NCI-H1417 treated with DMSO at 0.1 percent for 48 hours (cell line): ENCODE measurements around the gene PROX2.
A peak's percentile ranks its signal among the peaks of the same experiment; 100 is the strongest.

ENCODE experiments used
- DNase-seq: peaks from one replicate; lab custom pipeline; 2025; lab: John Stamatoyannopoulos, UW

Gene PROX2

DNA sequence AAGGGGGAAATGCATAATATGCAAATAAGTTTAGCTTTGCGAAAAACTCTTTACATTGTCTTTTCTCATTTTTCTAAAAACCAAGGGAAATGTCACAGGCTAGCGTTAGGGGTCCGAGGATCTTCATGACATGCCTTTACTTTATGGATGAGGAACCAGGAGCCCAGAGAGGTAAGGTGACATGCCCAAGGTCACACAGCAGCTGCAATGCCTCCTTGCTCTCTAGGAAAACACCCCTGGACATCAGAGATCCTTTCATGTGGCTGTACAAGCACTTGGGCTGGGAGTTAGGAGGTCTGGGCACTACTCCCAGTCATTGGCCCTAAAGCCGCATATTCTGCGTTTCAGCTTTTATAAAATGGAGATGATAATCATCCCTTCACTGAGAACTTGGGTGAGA is 741 bp downstream of the PROX2 start:
- DNase-seq = no peak

DNA sequence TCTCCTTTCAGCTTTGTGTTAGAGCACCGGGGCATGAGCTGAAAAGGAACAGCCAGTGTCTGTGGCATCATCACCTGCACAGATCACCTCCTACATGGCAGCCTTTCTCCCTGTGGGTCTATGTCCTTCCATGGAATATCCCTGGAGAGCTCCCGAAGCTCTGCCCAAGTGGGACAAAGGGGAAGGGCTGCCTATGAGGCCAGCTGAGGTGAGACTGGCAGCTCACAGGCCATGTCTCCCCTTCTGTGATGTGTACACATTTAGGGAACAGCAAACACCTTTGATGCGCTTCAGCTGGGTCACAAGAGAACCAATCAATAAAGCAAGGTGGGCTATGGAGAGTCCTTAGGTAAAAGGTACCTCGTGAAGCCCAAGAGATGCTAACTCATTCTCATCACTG is 4.1 kb downstream of the PROX2 start:
- no peak for DNase-seq

DNA sequence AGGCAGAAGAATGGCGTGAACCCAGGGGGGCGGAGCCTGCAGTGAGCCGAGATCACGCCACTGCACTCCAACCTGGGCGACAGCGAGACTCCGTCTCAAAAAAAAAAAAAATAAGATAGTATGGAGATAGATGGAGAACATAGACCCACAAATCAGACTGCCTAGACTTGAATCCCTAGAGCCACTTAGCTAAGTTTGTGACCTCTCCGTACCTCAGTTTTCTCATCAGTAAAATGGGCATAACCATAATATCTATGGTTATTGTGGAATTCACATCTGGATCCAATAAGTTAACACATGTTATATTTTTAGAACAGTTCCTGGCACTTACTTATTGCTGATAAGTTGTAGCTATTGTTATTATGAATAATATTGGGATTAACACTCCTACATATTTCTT is 7.2 kb downstream of the PROX2 start:
- no peak for DNase-seq

DNA sequence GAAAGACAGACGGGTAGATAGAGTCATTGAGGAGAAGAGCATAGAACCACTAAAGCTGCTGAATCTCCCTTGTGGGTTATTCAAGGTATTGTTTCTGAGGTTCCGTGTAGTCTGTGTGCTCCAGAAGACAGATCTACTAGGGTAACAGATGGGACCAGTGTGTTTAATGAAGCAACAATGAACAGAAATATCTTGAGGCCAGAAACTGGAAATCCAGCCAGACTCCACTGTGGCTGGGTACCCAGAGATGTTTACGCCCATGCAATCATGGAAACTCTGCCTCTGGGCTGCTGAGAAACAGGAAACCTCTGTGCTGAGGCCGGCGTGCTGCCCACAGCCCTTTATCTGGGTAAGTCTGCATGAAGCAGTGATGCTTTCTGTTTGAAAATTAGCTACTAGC is 8.3 kb downstream of the PROX2 start:
- no peak for DNase-seq

DNA sequence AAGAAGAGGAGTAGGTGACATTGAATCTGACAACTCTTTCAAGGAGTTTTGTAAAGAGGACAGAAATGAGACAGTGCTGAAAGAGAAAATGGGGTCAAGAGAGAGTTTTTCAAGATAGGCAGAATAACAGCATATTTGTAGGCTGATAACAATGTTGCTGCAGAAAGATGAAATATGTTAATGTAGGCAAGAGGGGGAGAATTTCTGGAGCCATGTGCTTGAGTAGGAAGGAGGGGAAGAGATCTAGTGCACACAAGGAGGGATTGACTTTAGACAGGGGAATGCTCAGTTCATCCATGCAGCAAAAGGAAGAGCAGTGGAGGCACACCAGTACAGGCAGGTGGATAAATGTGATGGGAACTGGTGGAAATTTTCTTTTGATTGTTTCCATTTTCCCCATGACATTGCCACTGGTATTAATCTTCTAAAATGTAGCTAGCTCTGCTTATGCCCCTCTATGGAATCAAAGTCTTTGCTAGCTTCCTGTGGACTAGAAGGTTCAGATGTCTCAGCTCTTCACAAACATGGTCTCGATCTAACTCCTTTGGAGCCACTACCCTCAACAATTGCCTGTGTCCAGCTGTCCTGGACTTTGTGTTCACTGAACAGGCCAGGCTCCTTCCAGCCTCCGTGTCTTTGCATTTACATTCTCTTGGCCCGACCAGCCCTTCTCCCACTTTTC is 9.1 kb downstream of the PROX2 start:
- no peak for DNase-seq

DNA sequence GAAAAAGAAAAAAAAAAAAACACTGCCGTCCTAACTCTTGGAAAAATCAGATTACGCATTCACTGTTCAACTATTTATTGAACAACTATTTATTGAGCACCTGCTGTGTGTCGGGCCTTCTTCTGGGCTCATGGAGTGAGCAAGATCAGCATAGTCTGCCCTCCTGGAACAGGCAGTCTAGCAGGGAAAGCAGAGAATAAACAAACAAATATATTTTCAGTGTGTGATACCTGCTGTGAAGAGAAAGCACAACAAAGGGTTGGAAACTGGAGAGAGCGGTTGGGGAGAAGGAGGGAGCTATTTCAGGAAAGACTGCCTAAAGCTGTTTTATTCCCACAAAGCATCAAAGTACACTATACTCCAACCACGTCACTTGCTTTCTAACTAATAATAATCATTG is 10.8 kb downstream of the PROX2 start:
- no peak for DNase-seq

DNA sequence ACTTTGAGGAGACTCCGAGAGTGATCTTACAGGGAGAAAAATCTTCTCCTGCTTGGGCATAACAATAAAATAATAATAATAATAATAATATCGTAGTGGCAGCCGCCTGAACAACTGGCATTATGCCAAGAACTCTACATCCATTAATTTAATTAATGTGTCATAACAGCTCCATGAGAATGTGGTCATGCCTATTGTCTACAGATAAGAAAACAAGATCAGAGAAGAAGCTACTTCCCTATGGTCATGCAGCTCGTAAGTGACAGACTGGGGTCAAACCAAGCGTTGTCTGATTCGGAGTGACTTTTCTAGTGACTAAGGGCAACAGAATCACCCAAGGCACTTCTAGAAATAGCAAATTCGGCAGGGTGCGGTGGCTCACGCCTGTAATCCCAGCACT is 11.7 kb downstream of the PROX2 start:
- DNase-seq = no peak

DNA sequence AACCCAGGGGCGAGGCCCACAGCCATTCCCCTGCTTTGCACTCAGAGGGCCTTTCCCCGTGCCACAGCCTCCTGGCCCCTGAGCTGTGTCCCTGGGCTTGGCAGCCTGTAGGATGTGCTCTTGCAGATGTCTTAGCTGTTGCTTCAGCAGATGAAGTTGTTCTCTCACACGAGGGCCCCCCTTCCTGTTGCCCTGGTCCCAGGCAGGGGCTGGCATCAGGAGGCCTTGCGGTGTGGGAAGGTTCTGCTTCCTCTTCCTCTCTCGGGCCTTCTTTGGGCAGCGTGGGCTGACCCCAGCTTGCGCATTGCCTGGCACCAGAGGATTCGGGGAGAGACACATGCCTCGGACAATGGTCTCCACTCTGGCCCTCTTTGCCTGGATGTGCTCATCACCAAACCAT is 12.7 kb downstream of the PROX2 start:
- no peak for DNase-seq

DNA sequence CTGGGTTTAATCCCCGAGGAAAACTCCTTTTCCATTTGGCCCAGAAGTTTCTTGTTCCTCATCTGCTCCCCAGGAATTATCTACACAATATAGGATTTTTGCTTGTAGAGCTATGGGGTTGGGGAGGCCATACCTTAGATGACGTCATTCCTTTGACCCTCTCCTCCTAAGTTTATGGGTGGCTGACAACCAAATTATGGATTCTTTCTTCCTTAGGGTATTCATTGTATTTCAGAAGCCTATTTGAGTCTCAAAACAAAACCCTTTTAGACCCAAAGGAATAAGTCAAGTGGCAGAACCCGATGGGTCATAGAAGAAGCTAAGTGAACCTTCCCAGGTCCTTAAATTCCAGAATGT is 14.2 kb downstream of the PROX2 start:
- DNase-seq = no peak

DNA sequence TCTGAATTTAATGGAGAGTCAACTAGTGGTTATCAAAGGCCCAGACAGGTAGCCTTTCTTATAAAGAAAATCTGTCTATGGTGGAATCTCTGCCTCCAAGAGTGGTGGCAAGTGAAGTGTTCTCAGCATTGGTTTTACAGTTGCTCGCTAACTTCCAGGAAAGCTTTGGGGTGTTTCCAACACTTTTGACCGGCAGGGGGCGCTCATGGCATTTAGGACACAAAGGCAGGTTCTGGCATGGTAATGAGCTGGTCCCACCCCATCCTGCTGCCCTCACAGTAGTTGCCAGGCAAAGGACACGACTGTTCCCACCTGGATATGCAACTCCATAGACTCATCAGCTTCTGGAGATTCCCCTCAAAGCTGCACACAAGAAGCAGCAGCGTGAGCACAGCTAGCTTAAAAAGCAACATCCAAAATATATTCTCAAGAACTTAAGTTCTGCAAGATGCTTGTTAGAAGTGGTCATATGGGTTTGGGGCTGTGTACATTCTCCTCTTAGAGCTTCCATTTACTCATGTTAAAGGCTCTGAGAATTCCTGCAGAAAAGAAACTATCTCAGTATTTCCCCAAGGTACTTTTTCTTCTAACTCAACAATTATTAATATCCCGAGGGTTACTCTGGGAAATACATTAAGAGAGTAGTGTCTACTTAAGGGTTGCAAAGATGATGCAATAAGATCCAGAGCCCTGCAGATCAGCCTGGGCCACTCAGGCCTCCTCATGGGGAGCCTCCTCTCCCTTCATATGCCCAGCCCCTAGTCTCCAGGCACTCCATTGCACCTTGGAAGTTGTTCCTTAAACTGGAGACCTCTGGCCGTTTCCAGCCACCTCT is 14.8 kb downstream of the PROX2 start:
- peak; percentile 10 for DNase-seq

DNA sequence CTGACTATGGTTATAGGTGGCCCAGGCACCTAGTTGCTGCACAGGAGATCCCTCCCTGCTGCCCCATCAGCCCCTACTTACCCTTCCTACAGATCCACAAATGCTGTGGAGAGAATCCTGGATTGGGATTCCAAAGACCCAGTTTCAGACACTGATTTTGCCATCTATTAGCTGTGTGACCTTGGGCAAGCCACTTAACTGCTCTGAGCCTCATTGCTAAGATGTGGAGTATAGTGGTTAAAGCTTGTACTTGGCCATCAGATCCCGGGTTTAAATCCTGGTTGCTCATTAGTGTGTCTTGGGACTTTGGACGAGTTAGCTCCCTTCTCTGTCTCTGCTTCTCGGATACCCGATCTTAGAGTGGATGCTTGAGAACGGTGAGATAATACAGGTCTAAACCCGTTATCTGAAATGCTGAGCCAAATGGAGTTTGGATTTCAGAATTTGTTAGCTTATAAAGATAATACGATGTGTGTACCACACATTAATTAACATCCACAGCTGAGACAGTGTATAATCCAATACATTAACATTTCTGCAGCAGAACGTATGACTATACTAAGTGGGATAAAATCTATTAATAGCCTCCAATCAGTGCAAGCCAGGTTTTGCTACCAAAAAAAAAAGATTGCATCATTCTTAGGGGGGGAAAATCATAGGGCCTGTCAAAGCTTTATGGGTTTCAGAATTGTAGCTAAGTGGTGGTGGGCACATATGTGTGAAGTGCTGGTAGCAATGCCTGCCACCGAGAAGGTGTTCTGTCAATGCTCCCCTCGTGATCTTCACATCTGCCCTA is 16.0 kb downstream of the PROX2 start:
- no peak for DNase-seq

DNA sequence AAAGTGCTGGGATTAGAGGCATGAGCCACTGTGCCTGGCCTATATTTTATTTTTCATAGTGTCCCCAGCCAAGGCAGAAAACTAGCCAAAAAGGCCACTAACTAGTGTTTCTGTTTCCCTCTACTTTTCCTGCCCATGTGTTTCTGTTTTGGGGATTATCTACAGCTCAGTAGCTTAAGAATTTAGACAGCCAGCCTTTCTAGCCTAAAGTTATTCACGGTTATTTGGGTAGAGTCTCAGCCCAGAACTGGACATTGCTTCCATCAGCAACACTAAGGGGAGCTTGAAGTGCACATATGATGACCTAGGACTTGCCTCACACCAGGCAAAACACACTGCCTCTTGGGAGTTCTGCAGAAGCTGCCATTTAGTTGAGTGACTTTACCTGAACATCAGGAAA is 17.9 kb downstream of the PROX2 start:
- no peak for DNase-seq

DNA sequence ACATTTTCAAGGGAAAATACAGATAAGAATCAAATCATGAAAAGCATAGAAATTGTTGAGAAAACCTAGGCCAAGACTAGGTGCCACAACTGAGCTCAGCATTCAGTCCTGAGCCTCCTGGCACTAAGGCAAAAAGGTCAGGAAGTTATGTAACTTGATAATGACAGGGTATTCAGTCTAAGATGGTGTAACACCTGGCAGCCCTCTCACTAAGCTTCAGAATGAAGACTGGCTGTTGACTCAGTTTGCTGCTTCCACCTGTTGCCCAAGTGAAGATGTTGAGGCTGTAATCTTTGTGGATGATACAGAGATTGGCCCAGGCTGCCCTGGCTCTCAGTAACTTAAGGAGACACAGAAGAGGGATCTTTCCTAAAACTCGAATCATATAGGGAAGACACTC is 19.6 kb downstream of the PROX2 start:
- DNase-seq = no peak

DNA sequence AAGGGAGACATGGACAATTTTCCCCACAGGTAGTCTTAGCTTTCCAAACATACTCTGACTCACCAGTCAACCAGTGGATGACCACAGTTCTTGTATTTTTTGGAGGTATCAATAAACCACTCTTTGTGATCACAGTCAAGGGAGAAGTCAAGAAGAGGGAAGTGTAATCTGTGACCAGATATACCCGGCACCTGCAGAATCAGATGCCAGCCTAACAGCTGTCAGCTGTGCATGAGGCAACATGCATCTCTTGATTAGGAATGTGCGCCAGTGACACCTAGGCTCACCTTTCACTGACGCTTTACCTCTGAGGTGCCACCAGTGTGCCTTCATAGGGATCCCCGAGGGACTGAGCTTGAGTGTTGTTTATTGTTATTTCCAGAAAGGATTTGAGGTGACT is 20.0 kb downstream of the PROX2 start:
- DNase-seq = no peak

DNA sequence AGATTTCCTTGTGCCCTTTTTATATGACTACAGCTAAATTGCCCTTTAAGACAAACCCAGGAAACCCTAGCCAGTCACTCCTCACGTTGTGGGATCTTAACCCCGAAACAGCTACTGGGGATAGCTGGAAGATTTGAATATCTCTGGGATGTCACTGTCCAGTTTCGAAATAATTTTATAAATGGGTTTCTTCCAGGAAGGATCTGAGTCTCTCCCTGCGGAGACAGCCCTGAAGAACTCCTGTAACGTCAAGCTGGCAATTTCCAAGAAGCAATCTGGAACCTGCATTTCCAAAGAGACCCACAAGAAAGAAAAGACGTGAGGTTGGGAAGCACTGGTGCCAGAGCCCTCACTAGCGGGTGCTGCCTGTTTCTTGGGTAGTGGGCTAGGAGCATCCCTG is 20.9 kb downstream of the PROX2 start:
- DNase-seq = no peak

DNA sequence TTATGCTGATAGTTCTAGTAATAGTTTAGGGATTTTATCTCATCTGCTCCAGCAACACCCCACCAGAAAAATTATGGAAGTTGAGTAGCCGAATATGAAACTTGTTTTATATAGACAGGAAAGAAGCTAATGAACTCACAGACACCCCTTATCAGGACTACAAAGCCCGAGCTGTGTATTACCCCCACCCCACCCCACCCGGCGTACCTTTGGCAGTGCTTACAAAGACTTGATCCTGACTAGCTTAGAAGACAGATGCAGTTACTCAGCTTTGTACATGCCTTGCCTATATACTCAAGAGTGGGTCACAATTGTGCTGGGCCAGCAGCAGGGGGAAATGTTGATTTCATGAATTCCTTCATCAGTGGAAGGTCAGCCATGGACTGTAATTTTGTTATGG is 22.4 kb downstream of the PROX2 start:
- DNase-seq = no peak

DNA sequence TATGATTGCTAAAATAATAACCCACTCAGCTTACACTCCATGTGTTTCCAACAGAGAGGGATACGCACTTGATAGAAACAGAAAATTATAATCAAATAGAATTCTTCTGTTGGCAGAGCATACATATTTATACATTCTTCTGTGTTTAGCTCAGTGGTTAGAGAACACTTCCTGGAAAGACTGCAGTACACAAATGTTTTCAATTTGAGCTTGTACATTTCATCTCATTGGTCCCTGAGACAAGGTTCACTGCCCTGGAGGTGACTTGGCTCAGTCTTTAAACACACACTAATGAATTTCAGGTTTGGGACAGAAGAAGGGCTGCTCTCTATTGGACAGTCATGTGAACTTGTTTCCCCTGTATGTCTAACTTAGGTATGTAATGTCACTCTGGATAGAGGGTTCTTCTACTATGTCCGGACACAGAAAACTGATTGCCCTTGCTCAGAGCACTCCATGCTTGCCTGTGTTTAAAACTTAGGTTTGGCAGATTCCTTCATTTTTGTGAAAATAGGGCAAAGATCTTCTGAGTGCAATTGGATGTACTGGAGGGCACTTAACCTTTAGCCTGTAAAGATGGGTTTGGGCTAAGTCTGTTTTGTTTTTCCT is 22.9 kb downstream of the PROX2 start:
- no peak for DNase-seq

DNA sequence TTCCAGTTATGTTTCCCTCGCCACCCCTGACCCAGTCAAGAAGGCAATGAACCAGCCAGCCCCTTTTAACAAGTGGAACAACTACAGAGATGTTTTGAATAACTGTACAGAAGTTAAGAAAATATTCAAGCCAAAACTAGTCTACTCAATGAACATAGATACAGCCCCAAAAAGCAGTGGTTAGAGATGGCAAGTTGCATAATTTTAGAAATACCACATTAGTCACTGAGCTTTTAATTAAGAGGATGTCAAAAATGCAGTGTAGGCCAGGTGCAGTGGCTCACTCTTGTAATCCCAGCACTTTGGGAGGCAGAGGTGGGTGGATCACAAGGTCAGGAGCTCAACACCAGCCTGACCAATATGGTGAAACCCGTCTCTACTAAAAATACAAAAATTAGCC is 27.2 kb downstream of the PROX2 start:
- no peak for DNase-seq

DNA sequence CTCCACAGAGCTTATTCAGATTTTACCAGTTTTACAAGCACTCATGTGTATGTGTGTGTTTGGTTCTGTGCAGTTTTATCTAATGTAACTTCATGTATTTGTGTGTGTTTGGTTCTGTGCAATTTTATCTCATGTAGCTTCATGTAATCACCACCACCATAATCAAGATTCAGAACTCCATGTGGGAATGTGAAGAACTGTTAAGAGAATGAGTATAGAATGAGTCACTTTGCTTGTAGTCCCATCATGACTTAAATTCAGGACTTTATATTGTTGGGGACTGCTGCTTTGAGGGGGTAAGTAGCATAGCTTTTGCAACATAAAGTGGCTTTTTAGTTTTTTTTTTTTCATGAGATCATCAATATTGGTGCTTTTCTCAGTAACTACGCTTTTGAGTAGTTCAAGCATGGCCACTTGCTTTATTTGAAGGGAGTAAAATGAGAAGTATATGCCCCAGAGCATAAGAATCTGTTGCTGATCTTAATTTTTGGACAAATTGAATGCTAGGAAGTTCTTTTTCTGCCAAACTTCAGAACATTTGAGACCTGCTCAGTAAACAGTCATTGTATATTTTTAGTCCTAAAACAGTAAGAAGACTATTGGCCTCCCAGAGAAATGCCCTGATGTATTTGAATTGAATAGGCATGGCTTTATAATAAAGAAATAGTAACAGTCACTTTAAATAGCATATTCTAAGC is 28.8 kb downstream of the PROX2 start:
- DNase-seq = no peak

DNA sequence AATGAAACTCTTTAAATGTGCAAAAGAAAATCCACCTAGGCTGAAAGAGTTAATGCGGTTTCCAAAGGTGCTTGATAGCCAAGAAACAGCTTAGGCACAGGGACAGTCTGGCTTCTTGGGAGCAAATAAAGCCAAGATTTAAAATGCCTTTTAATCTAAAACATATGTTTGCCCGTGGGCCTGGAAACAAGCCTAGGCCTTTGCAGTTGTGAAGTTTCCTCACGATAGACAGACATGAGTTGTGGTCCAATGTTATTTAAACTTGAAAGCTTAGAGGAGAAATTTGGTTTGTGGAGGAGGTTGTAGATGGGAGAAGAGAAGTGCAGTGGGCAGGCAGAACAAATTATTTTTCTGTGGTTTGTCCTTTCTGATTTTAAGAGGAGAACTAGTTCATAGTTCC is 29.8 kb downstream of the PROX2 start:
- no peak for DNase-seq

DNA sequence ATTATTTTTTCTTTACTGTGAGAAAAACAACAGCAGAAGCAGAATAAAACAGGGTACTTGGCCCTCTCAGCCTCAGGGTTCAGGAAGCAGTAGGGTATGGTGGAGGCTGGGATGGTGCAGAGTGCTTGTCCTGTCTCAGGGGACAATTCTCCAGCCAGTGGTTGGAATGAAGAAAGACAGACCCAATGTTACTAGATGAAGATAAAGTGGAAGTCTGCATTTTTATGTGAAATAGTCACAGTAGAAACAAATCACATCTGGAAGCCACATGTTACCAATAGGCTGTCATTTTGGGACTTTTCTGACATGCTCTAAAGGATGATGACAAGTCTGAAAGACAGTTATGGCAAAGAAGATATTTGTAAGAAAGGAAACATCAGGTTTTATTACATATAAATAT is 32.3 kb downstream of the PROX2 start:
- DNase-seq = no peak
